GM18499 (cell line): ENCODE results near the gene LYST.
"Not testable (repeated sequence)": the region's sequence is repeated elsewhere in the genome, so short reads cannot be mapped to it uniquely, and the experiment has no call there.

ENCODE experiments used
- ATAC-seq: cut with Tn5 transposase; IDR thresholded peaks from one replicate; pipeline ENCODE4 v1.9.1; 2021; ENCODE audit warnings: moderate number of reproducible peaks; ENCODE audit not compliant: insufficient read depth, unreplicated experiment

LYST gene

GRCh38 chr1:235781807-235782206 lies 84.9 kb downstream of the LYST start:
- ATAC-seq = no peak

GRCh38 chr1:235779770-235780169 lies 86.9 kb downstream of the LYST start:
- ATAC-seq = no peak

GRCh38 chr1:235776396-235776795 lies 90.3 kb downstream of the LYST start:
- ATAC-seq = no peak

- no peak for ATAC-seq
These were observed 91.4 kb downstream of the LYST start for GRCh38 chr1:235775246-235775860.

GRCh38 chr1:235767795-235768194 lies 98.9 kb downstream of the LYST start:
- ATAC-seq = peak; percentile 87

- no peak for ATAC-seq
These were observed 99.9 kb downstream of the LYST start for GRCh38 chr1:235766794-235767285.

- ATAC-seq = no peak
These were observed 102.7 kb downstream of the LYST start for GRCh38 chr1:235763962-235764361.

GRCh38 chr1:235759336-235759735 lies 107.4 kb downstream of the LYST start:
- ATAC-seq = no peak

GRCh38 chr1:235758931-235759330 lies 107.8 kb downstream of the LYST start:
- ATAC-seq = no peak

GRCh38 chr1:235757587-235758096 lies 109.1 kb downstream of the LYST start:
- ATAC-seq = no peak

- ATAC-seq = not testable (repeated sequence)
These were observed 112.5 kb downstream of the LYST start for GRCh38 chr1:235754186-235754585.

GRCh38 chr1:235749755-235750300 lies 116.9 kb downstream of the LYST start:
- ATAC-seq = no peak

- ATAC-seq = no peak
These were observed 118.0 kb downstream of the LYST start for GRCh38 chr1:235748747-235749146.

GRCh38 chr1:235746245-235746644 lies 120.5 kb downstream of the LYST start:
- no peak for ATAC-seq

- no peak for ATAC-seq
These were observed 121.1 kb downstream of the LYST start for GRCh38 chr1:235745503-235746136.

- ATAC-seq = no peak
These were observed 123.6 kb downstream of the LYST start for GRCh38 chr1:235742914-235743599.

- ATAC-seq = no peak
These were observed 125.4 kb downstream of the LYST start for GRCh38 chr1:235741294-235741693.

GRCh38 chr1:235739631-235740030 lies 127.1 kb downstream of the LYST start:
- ATAC-seq = no peak

- no peak for ATAC-seq
These were observed 127.6 kb downstream of the LYST start for GRCh38 chr1:235739124-235739523.

GRCh38 chr1:235737751-235738150 lies 129.0 kb downstream of the LYST start:
- no peak for ATAC-seq

GRCh38 chr1:235736263-235736662 lies 130.4 kb downstream of the LYST start:
- no peak for ATAC-seq
